Measurements from ENCODE around the gene ZMIZ1.
"Not testable (repeated sequence)": the region's sequence is repeated elsewhere in the genome, so short reads cannot be mapped to it uniquely, and the experiment has no call there.

ZMIZ1 gene

GRCh38 chr10:79336739-79337138 is 268.0 kb downstream of the ZMIZ1 start (continued):
- no peak for TF ChIP-seq ZBTB1 (tag by site-specific recombination; IDR thresholded peaks at IDR 0.05)
- TF ChIP-seq ZIC2 (tag by site-specific recombination; IDR thresholded peaks at IDR 0.05) = peak; percentile 99
- TF ChIP-seq KLF7 (tag by site-specific recombination; IDR thresholded peaks at IDR 0.05; ENCODE audit: borderline replicate concordance) = no peak
- TF ChIP-seq ZNF266 (tag by site-specific recombination; IDR thresholded peaks at IDR 0.05; ENCODE audit: low read depth) = no peak
- peak; percentile 86 for TF ChIP-seq ZBTB8A (tag by site-specific recombination; IDR thresholded peaks at IDR 0.05)
- TF ChIP-seq, protein P1, sequence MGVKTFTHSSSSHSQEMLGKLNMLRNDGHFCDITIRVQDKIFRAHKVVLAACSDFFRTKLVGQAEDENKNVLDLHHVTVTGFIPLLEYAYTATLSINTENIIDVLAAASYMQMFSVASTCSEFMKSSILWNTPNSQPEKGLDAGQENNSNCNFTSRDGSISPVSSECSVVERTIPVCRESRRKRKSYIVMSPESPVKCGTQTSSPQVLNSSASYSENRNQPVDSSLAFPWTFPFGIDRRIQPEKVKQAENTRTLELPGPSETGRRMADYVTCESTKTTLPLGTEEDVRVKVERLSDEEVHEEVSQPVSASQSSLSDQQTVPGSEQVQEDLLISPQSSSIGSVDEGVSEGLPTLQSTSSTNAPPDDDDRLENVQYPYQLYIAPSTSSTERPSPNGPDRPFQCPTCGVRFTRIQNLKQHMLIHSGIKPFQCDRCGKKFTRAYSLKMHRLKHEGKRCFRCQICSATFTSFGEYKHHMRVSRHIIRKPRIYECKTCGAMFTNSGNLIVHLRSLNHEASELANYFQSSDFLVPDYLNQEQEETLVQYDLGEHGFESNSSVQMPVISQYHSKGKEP (tag by site-specific recombination; IDR thresholded peaks at IDR 0.05) = no peak
- TF ChIP-seq GLIS1 (tag by site-specific recombination; IDR thresholded peaks at IDR 0.05) = peak; percentile 89

DNA sequence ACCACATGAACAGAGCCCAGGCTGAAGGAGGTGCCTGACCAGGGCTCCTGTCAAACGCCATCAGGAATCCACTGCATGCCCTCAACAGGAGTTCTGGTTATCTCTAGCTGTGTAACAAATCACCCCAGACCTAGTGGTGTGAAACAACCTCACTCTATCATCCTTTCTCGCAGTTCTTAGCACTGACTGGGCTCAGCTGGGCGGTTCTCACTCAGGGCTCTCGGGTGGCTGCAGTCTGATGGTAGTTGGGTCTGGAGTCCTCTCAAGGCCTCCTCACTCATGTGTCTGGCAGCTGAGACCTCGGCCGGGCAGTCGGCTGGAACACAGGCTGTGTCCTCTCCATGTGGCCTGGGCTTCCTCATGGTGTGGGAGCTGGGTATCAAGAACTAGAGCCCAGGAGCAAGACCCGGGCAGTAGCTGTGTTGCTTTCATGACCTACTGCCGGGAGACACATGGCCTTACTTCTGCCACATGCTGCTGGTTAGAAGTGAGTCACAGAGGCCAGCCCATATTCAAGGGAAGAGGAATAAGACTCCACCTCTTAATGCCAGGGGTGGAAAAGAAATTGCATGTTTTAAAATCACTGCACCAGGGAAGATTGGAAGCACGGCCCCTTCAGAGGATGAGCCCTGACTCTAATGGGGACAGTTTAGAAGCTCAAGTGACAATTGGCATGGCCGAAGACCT is 269.2 kb downstream of the ZMIZ1 start:
- H3K27ac ChIP-seq (ENCODE audit: extremely low read depth, low read depth, low read length); H3K4me1 ChIP-seq (ENCODE audit: control insufficient read depth, insufficient read depth, low read length); POLR2A ChIA-PET; H3K4me3 ChIP-seq (ENCODE audit: low read depth, low read length); H3K9me3 ChIP-seq (ENCODE audit: control insufficient read depth, insufficient read depth, low read depth, low read length); H3K36me3 ChIP-seq (ENCODE audit: control insufficient read depth in 2 of 2, insufficient read depth in 1 of 2, low read length in 2 of 2): not testable (repeated sequence)
- CTCF ChIA-PET = interaction anchor here (1.1 kb wide), 1 partner anchor 9 kb away, joined by 3 read pairs; the partner anchor contains the start of gene PPIF

DNA sequence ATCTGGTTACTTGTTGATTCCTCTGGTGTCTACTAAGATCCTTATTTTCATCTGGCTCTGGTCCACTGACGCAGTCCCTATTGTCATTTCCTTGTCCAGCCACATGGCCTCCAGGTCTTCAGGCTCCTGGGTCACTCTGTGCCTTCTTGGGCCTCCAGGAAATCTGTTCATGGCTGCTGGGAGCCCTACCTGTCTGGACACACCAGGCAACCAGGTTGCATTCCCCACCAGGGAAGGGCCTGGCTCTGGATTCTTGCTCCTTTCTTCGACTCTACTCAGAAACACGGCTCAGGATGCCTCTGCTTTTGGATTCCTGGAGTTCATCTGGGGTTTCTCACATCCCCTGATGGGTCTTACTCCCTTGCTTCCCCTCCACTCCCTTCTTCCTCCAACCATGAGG is 270.5 kb downstream of the ZMIZ1 start:
- Histone ChIP-seq H3K4me1 (ENCODE audit: control insufficient read depth, insufficient read depth, low read length) (no peaks in the 10 kb centered on the region), H3K27ac (ENCODE audit: extremely low read depth, low read depth, low read length) (no peak overlapping the region), H3K36me3 (ENCODE audit: control insufficient read depth in 2 of 2, insufficient read depth in 1 of 2, low read length in 2 of 2) (no peaks in the 10 kb centered on the region), H3K4me3 (ENCODE audit: low read depth, low read length) (no peak overlapping the region), H3K9me3 (ENCODE audit: control insufficient read depth, insufficient read depth, low read depth, low read length) (no peaks in the 10 kb centered on the region)
- ChIA-PET CTCF (interaction anchor here (0.6 kb wide), 1 partner anchor 12 kb away, joined by 3 read pairs; no protein-coding TSS in a partner anchor), POLR2A (no interaction called here)
- TF ChIP-seq ZNF549 (tag by site-specific recombination; IDR thresholded peaks at IDR 0.05) (no peak), ZNF785 (tag by site-specific recombination; IDR thresholded peaks at IDR 0.05) (no peak), ZNF426 (tag by site-specific recombination; IDR thresholded peaks at IDR 0.05) (no peak), ZNF560 (tag by site-specific recombination; IDR thresholded peaks at IDR 0.05; ENCODE audit: borderline replicate concordance) (no peak), ZNF585B (tag by site-specific recombination; IDR thresholded peaks at IDR 0.05) (no peak), MEIS1 (CRISPR knock-in tag; IDR thresholded peaks at IDR 0.05; ENCODE audit: borderline replicate concordance) (no peak), ZSCAN30 (tag by site-specific recombination; IDR thresholded peaks at IDR 0.05) (no peak), YY2 (tag by site-specific recombination; IDR thresholded peaks at IDR 0.05) (no peak), ZNF561 (tag by site-specific recombination; IDR thresholded peaks at IDR 0.05; ENCODE audit: borderline replicate concordance) (no peak), ZNF510 (tag by site-specific recombination; IDR thresholded peaks at IDR 0.05; ENCODE audit: insufficient replicate concordance) (no peak), AEBP2 (tag by site-specific recombination; IDR thresholded peaks at IDR 0.05; ENCODE audit: borderline replicate concordance) (no peak), ZNF521 (tag by site-specific recombination; IDR thresholded peaks at IDR 0.05) (no peak)
- TF ChIP-seq, protein P2, sequence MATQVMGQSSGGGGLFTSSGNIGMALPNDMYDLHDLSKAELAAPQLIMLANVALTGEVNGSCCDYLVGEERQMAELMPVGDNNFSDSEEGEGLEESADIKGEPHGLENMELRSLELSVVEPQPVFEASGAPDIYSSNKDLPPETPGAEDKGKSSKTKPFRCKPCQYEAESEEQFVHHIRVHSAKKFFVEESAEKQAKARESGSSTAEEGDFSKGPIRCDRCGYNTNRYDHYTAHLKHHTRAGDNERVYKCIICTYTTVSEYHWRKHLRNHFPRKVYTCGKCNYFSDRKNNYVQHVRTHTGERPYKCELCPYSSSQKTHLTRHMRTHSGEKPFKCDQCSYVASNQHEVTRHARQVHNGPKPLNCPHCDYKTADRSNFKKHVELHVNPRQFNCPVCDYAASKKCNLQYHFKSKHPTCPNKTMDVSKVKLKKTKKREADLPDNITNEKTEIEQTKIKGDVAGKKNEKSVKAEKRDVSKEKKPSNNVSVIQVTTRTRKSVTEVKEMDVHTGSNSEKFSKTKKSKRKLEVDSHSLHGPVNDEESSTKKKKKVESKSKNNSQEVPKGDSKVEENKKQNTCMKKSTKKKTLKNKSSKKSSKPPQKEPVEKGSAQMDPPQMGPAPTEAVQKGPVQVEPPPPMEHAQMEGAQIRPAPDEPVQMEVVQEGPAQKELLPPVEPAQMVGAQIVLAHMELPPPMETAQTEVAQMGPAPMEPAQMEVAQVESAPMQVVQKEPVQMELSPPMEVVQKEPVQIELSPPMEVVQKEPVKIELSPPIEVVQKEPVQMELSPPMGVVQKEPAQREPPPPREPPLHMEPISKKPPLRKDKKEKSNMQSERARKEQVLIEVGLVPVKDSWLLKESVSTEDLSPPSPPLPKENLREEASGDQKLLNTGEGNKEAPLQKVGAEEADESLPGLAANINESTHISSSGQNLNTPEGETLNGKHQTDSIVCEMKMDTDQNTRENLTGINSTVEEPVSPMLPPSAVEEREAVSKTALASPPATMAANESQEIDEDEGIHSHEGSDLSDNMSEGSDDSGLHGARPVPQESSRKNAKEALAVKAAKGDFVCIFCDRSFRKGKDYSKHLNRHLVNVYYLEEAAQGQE (tag by site-specific recombination; IDR thresholded peaks at IDR 0.05) = no peak
- TF ChIP-seq, protein P3, sequence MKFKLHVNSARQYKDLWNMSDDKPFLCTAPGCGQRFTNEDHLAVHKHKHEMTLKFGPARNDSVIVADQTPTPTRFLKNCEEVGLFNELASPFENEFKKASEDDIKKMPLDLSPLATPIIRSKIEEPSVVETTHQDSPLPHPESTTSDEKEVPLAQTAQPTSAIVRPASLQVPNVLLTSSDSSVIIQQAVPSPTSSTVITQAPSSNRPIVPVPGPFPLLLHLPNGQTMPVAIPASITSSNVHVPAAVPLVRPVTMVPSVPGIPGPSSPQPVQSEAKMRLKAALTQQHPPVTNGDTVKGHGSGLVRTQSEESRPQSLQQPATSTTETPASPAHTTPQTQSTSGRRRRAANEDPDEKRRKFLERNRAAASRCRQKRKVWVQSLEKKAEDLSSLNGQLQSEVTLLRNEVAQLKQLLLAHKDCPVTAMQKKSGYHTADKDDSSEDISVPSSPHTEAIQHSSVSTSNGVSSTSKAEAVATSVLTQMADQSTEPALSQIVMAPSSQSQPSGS (tag by site-specific recombination; IDR thresholded peaks at IDR 0.05; ENCODE audit: low read depth) = no peak

Data from HEK293 (cell line).